ENCODE measurements around the gene PHLDB3.

The PHLDB3 gene

DNA sequence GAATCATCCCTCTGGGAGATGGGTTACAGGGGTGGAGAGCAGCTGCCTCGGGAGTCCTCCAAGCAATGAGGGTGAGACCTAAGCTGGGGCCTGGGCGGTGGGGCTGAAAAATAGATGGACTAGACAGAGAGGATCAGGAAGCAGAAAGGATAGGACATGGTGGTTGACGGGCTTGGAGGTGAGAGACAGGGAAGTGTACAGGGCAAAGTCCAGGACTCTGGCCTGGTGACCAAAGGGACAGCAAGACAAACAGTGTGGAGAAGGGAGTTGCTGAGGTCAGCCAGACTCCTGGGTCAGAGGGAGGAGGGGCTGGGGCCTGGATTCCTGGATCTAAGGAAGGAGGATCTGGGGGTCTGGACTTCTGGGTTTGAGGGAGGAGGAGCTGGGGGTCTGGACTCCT lies 5.5 kb downstream of the PHLDB3 start:
- no peaks in the 10 kb centered on the region for H3K27me3 ChIP-seq (replicated peaks)
- no peak for DNase-seq
- in situ Hi-C loops (cut with HindIII; ENCODE audit: low pct_ligation_motif_present, low sequenced_read_pairs): no loop called here
- H3K27ac ChIP-seq: no peak overlapping the region
- H3K36me3 ChIP-seq (replicated peaks): no peaks in the 10 kb centered on the region
- no peak for TF ChIP-seq CTCF (IDR thresholded peaks at IDR 0.05; ENCODE audit: low read depth, low read length, missing control alignments)
- no peak overlapping the region for H3K4me3 ChIP-seq (ENCODE audit: low read depth, low read length)

- no peak for DNase-seq
- Histone ChIP-seq H3K27ac (no peak overlapping the region), H3K27me3 (replicated peaks) (no peaks in the 10 kb centered on the region), H3K36me3 (replicated peaks) (no peaks in the 10 kb centered on the region), H3K4me3 (ENCODE audit: low read depth, low read length) (no peak overlapping the region)
- in situ Hi-C loops (cut with HindIII; ENCODE audit: low pct_ligation_motif_present, low sequenced_read_pairs): no loop called here
- no peak for TF ChIP-seq CTCF (IDR thresholded peaks at IDR 0.05; ENCODE audit: low read depth, low read length, missing control alignments)
Measured at GRCh38 chr19:43498233-43498842, 6.2 kb downstream of the PHLDB3 start.

GRCh38 chr19:43496960-43497359 lies 7.6 kb downstream of the PHLDB3 start:
- H3K27me3 ChIP-seq (replicated peaks): no peaks in the 10 kb centered on the region
- H3K4me3 ChIP-seq (ENCODE audit: low read depth, low read length): no peak overlapping the region
- H3K27ac ChIP-seq: no peak overlapping the region
- DNase-seq: no peak
- in situ Hi-C loops (cut with HindIII; ENCODE audit: low pct_ligation_motif_present, low sequenced_read_pairs): no loop called here
- TF ChIP-seq CTCF (IDR thresholded peaks at IDR 0.05; ENCODE audit: low read depth, low read length, missing control alignments): no peak
- H3K36me3 ChIP-seq (replicated peaks): no peaks in the 10 kb centered on the region

DNA sequence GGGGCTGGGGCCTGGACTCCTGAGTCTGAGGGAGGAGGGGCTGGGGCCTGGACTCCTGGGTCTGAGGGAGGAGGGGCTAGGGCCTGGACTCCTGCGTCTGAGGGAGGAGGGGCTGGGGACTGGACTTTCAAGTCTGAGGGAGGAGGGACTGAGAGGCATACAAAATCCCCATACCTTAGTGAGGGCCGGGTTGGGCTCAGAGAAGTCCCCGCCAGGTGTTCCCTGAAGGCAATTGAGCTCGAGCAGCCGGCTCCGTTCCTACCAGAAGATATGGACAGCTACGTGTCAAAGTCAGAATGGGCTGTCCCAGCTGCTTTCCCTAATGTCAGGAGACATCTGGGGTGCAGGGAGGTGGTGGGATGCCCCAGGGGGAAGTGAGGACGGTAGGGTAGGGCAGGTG lies 9.5 kb downstream of the PHLDB3 start:
- in situ Hi-C loops (cut with HindIII; ENCODE audit: low pct_ligation_motif_present, low sequenced_read_pairs): no loop called here
- no peak for TF ChIP-seq CTCF (IDR thresholded peaks at IDR 0.05; ENCODE audit: low read depth, low read length, missing control alignments)
- no peaks in the 10 kb centered on the region for H3K36me3 ChIP-seq (replicated peaks)
- H3K4me3 ChIP-seq (ENCODE audit: low read depth, low read length): no peak overlapping the region
- no peak overlapping the region for H3K27ac ChIP-seq
- H3K27me3 ChIP-seq (replicated peaks): no peaks in the 10 kb centered on the region
- no peak for DNase-seq

- TF ChIP-seq CTCF (IDR thresholded peaks at IDR 0.05; ENCODE audit: low read depth, low read length, missing control alignments): no peak
- Histone ChIP-seq H3K36me3 (replicated peaks) (no peaks in the 10 kb centered on the region), H3K27ac (no peak overlapping the region), H3K27me3 (replicated peaks) (no peaks in the 10 kb centered on the region), H3K4me3 (ENCODE audit: low read depth, low read length) (no peak overlapping the region)
- DNase-seq: no peak
- in situ Hi-C loops (cut with HindIII; ENCODE audit: low pct_ligation_motif_present, low sequenced_read_pairs): no loop called here
Measured at GRCh38 chr19:43490759-43491158, 13.8 kb downstream of the PHLDB3 start.

GRCh38 chr19:43489979-43490599 lies 14.5 kb downstream of the PHLDB3 start:
- Histone ChIP-seq H3K27ac (no peak overlapping the region), H3K4me3 (ENCODE audit: low read depth, low read length) (no peak overlapping the region), H3K27me3 (replicated peaks) (no peaks in the 10 kb centered on the region), H3K36me3 (replicated peaks) (no peaks in the 10 kb centered on the region)
- no peak for TF ChIP-seq CTCF (IDR thresholded peaks at IDR 0.05; ENCODE audit: low read depth, low read length, missing control alignments)
- DNase-seq: no peak
- in situ Hi-C loops (cut with HindIII; ENCODE audit: low pct_ligation_motif_present, low sequenced_read_pairs): no loop called here
